CD4-positive, alpha-beta T cell treated with Interleukin-15 for 4 hours (primary cell): ENCODE measurements around the gene USP3.

ENCODE experiments used
- DNase-seq: peaks from one replicate; pipeline ENCODE4 v3.0.0-alpha.2; 2020; ENCODE audit warnings: low spot score

The USP3 gene, protein sequence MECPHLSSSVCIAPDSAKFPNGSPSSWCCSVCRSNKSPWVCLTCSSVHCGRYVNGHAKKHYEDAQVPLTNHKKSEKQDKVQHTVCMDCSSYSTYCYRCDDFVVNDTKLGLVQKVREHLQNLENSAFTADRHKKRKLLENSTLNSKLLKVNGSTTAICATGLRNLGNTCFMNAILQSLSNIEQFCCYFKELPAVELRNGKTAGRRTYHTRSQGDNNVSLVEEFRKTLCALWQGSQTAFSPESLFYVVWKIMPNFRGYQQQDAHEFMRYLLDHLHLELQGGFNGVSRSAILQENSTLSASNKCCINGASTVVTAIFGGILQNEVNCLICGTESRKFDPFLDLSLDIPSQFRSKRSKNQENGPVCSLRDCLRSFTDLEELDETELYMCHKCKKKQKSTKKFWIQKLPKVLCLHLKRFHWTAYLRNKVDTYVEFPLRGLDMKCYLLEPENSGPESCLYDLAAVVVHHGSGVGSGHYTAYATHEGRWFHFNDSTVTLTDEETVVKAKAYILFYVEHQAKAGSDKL

GRCh38 chr15:63504247-63504978 lies at the start of gene USP3:
USP3 (plus strand) TSS chr15:63504593; CDS start chr15:63504740, 147 bp downstream.
- DNase-seq = peak; percentile 96

GRCh38 chr15:63456258-63456657 lies 48.1 kb upstream of the USP3 start:
- no peak for DNase-seq

DNA sequence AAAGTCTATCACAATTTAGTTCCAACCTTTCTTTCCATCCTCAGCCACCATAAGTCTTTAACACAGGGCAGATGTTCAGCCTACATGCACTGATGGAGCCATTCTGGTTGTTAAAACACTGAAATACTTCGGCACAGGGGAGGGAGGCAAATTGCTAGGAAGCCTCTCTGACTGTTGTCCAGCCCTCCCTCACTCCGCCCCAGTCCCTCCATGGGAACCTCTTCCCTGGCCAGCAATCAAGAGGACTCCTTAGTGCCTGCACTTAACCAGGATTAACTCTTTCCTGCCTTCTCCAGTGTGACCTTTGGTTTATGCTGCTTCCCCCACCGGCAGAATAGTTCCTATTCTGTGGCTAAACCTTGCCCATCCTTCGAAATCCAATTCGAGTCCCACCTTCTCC lies 47.0 kb upstream of the USP3 start:
- DNase-seq = no peak

GRCh38 chr15:63458026-63458425 lies 46.4 kb upstream of the USP3 start:
- no peak for DNase-seq

DNA sequence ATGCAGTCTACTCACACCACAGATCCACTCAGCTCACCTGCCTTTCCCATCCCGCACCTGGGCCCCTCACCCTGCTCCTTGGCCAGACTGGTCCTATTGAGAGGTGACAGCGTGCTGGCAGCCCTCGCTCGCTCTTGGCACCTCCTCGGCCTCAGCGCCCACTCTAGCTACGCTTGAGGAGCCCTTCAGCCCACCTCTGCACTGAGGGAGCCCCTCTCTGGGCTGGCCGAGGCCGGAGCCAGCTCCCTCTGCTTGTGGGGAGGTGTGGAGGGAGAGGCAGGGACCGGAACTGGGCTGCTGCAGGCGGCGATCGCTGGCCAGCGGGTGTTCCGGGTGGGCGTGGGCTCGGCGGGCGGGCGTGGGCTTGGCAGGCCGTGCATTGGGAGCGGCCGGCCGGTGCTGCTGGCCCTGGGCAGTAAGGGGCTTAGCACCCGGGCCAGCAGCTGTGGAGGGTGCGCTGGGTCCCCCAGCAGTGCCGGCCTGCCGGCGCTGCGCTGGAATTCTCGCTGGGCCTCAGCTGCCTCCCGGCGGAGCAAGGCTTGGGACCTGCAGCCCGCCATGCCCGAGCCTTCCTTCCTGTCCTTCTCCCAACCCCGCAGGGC lies 45.5 kb upstream of the USP3 start:
- no peak for DNase-seq

DNA sequence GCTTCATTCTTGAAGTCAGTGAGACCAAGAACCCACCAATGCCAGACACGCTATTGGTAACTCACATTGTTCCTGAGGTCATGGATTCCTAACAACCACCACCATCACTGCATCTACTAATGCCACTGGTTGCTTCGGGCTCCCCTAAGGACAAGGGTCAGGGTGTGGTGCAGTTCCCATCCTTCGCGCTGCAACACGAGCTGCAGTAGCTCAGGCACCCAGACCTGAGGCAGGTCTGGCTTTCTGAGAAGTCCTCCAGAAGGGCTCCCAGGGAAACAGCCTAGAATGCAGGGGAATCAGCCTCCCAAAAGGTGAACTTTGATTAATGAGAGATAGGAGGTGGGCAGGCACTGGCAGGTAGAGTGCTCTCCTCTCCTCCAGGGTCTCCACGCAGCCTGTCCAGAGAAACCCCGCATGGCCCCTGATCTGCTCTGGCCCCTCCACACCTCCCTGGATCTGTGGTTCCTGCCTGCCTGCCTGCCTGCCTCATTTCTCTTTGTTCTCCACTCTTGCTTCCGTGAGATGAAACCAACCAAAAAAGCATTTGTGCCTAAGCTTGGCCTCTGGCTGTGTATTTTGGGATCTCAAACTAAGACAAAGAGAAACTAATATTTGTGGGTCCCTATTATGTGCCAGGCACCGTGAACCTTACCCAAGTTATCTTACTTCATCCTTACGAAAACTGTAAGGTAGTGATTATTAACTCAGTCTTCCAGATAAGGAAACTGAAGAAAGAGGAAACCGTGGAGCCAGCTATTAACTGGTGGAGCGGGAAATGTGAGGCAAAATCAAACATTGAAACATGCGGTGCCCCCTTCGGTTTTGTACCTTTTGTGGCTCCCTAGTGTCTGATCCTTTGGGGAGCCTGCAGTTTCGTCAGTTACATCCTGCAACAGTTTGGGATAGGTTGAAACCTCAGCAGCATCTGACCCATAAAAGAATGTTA lies 43.9 kb upstream of the USP3 start:
- no peak for DNase-seq

GRCh38 chr15:63461230-63461985 lies 43.0 kb upstream of the USP3 start:
- no peak for DNase-seq

- no peak for DNase-seq
Measured at GRCh38 chr15:63462088-63462487, 42.3 kb upstream of the USP3 start.

GRCh38 chr15:63463036-63463435 lies 41.4 kb upstream of the USP3 start:
- no peak for DNase-seq

DNA sequence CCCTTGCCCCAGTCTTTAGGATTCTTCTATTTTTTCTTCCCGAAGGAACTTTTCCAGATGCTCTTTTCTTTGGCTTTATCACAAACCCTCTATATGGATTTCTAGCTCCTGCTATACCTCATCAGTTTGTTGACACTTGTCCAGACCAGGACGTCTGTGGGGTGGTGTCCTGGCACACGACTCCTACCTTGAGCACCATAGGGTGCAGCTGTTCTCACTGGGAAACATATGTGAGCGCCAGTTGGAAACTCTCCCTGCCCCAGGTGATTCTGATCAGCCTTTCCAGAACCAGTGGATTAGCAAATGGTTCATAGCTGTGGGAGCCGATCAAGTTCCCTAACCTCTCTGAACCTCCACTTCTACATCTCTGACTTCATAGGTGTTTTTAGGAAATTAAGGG lies 40.6 kb upstream of the USP3 start:
- no peak for DNase-seq

DNA sequence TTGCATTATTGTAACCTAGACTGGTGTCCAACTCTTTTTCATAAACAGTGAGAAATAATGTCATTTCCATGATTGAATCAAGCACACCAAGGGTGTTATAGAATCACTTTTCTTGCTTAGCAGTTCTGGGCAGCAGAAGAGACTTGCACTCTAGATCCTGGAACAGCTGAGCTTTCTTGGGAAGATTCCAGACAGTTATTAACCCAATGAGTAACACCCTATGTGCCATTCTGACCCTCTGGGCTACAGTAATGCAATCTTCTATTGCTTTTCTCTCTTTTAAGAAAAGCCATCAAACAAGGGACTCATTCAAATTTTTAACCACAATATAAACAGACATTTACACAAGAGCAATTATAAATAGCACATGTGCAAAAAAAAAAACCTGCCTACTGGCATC lies 39.3 kb upstream of the USP3 start:
- DNase-seq = no peak

DNA sequence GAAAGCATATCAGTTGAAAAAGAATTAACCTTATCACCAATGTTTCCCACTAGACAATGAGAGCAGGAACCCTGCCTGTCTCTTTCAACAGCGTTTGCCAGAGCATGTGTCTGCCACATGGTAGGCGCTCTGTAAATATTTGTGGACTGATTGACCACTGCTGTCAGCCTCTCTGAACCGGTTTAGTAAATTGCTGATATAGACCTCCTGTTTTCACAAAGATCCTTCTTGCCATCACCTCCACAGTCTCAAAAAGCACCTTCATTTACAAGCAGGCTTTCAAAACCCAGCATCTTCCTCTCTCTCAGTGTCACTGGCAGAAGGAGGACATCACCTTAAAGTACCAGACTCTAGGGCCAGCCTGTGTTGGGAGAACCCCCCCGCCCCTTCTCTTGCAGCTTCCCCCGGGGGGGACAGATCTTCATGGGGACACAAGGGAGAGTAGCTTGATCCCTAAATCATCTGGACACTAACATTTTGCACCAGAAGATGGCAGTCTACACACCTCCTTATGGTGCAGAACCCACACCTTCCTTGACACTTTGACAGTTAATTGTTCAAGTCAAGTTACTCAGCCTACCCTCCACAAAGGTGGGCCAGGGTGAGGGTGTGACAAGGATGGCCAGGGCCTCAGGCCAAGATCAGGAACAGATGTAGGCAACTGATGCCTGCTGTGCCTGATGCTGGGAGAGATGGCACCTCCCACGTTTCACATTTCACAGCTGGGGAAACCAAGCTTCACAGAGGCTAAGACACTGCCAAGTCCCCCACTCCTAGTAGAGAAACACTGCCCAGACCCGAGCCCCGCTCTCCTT lies 37.8 kb upstream of the USP3 start:
- DNase-seq = peak; percentile 82

DNA sequence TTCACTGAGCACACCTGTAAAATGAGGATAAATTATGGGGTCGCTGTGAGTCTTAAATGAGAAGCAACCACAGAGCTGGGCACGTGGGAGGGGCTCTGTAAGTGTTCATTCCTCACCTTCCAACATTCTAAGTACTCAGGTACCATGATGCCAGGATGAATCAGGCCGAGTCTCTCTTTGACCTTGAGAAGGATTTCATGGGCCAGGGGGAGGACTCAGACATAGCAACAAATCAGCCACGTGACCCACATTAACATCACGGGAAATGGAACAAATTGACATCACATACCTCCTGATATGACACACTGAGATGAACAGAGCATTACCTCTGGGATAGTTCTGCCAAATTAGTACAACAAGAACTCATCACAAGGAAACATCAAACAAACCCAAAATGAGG lies 35.2 kb upstream of the USP3 start:
- peak; percentile 37 for DNase-seq

DNA sequence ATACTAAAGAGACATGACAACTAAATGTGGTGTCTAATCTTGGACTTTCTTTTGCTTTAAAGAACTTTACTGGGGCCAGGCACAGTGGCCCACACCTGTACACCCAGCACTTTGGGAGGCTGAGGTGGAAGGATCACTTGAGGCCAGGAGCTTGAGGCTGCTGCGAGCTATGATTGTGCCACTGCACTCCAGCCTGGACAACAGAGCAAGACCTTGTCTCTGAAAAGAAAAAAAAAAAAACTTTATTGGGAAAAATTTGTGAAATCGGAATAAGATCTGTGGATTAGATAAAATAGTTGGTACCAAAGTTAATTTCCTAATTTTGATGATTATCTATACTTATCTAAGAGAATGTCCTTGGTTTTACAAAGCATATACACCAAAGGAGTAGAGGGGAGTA lies 34.4 kb upstream of the USP3 start:
- no peak for DNase-seq

DNA sequence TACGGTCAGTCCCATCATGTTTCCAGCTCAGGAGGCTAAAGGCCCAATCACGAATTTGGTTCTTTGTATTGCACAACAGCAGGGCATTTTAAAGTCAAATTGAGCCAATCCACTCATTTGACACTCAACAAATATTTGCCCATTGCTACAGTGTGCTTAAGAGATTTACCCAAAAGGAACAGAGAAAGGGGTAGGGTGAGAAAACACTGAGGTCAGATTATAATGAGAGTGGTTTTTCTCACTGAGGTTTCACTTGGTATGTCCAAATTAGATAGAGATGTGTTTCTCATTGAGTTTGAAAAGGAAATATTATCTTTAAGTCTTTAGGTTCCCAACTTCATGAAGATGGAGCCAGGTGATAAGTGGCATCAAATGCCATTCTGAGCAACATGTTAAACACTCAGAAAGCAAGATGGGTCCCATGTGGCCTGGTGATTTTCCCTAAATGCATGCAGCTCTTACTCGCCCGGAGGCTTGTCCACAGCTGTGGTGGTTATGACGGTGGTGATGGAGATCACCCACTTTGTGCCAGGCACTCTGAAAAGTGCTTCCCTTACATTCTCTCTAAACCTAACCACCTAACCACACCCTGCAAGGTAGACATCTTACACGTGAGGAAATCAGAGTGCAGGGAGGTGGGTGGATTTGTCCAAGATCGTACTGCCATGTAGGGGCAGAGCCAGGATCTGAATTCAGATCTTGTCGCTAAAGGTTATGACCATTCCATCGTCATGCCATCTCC lies 31.2 kb upstream of the USP3 start:
- DNase-seq = no peak

- no peak for DNase-seq
Measured at GRCh38 chr15:63473749-63473998, 30.7 kb upstream of the USP3 start.

DNA sequence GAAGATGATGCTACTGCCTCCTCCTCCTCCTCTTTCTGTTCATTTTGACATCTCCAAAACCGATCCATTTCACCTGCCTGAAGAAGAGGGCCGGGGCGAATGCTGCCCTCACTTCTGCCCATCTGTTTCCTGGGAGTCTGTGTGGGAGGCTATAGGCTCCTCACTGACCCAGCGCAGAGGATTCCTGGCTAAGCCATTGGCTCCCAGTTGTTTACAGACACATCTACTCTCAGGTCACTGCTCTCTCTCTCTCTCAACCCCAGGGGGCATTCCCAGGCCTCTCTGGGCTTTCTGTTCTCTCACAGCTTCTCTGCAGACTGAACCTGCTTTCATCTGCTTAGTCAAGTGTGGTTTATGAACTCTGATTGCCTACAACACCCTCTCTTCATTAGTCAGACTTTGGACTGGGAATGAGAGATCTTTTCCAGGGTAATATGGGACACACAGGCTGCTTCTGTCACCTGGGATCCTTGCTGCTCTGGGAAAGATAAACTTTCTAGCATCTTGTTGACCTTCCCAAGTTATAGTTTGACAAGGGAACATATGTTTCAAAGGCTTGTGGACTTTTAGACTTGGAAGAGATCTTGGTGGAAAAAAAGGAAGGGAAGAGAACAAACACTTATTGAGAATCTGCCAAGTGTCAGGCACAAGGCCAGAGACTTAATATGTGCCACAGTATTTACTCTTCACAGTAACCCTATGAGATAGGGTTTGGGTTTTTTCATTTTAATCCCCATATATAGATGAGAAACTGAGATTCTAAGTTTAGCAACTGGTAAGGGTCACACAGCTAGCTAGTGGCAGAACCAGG lies 30.2 kb upstream of the USP3 start:
- peak; percentile 75 for DNase-seq

GRCh38 chr15:63474810-63475316 lies 29.5 kb upstream of the USP3 start:
- no peak for DNase-seq

DNA sequence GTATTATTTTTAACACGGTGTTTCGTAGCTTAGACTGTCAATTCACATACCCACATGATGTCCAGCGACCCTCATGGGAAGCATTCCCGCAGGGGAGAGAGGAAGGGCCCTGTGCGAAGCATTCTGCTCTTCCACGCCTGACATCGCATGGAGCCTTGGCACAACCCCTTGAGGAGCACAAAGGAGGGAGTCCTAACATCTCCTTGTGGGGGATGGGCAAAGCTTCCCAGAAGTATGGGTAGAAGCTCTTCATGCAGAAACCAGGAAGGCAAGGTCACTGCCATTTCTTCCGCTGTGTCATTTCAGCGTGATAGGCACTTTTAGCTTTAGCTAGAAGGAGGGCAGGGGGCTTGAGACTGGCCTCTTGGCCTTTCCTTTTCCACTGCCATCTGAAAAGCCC lies 28.7 kb upstream of the USP3 start:
- DNase-seq = no peak
